H9 (cell line): ENCODE measurements around the gene CYB5RL. TPM values are rescaled to one million over a fixed set of nuclear protein-coding genes. Genes with fewer than 3 reads are reported as not detected.

ENCODE experiments used
- DNase-seq: peaks from one replicate; pipeline ENCODE4 v3.0.0-alpha.2; 2017
- H2AFZ ChIP-seq: one replicate; pipeline ENCODE4 v1.6.1; 2013; ENCODE audit warnings: mild to moderate bottlenecking, low read length, control low read depth, moderate library complexity
- H2AK5ac ChIP-seq: 2 replicates; pipeline ENCODE4 v1.6.1; 2013; ENCODE audit warnings: low read length, control low read depth, mixed read lengths; ENCODE audit not compliant: insufficient read length
- H2BK120ac ChIP-seq: one replicate; pipeline ENCODE4 v1.6.1; 2013; ENCODE audit warnings: low read depth, mild to moderate bottlenecking, low read length, control low read depth, inconsistent platforms; ENCODE audit not compliant: poor library complexity, severe bottlenecking
- H2BK12ac ChIP-seq: 2 replicates; pipeline ENCODE4 v1.6.1; 2013; ENCODE audit warnings: low read length, control low read depth, mixed read lengths, low read depth; ENCODE audit not compliant: insufficient read length
- H2BK15ac ChIP-seq: 2 replicates; pipeline ENCODE4 v1.6.1; 2013; ENCODE audit warnings: low read depth, low read length, control low read depth
- H2BK20ac ChIP-seq: one replicate; pipeline ENCODE4 v1.6.1; 2013; ENCODE audit warnings: low read depth, mild to moderate bottlenecking, low read length, control low read depth, inconsistent platforms; ENCODE audit not compliant: poor library complexity, severe bottlenecking
- H2BK5ac ChIP-seq: 2 replicates; pipeline ENCODE4 v1.6.1; 2013; ENCODE audit warnings: low read length, control low read depth, mixed read lengths; ENCODE audit not compliant: insufficient read length
- H3K14ac ChIP-seq: 2 replicates; pipeline ENCODE4 v1.6.1; 2013; ENCODE audit warnings: low read length, control low read depth; ENCODE audit not compliant: insufficient read depth
- H3K18ac ChIP-seq: 2 replicates; pipeline ENCODE4 v1.6.1; 2013; ENCODE audit warnings: low read depth, mild to moderate bottlenecking, mixed read lengths, low read length, control low read depth; ENCODE audit not compliant: insufficient read length
- H3K23ac ChIP-seq: 2 replicates; pipeline ENCODE4 v1.6.1; 2013; ENCODE audit warnings: low read length, control low read depth, mixed read lengths, low read depth; ENCODE audit not compliant: insufficient read length
- H3K23me2 ChIP-seq: 2 replicates; pipeline ENCODE4 v1.6.1; 2013; ENCODE audit warnings: low read depth, mild to moderate bottlenecking, mixed read lengths, low read length, control low read depth; ENCODE audit not compliant: insufficient read length, poor library complexity, severe bottlenecking
- H3K27ac ChIP-seq: 2 replicates; pipeline ENCODE4 v1.5.1; 2013; ENCODE audit warnings: low read length, control low read depth, mixed read lengths, low read depth; ENCODE audit not compliant: insufficient read length
- H3K27me3 ChIP-seq: 2 replicates; pipeline ENCODE4 v1.6.1; 2013; ENCODE audit warnings: low read length, control low read depth, inconsistent platforms; ENCODE audit not compliant: insufficient read depth
- H3K4ac ChIP-seq: 2 replicates; pipeline ENCODE4 v1.6.1; 2013; ENCODE audit warnings: low read depth, mild to moderate bottlenecking, control low read depth, inconsistent platforms, low read length, moderate library complexity
- H3K4me1 ChIP-seq: 2 replicates; pipeline ENCODE4 v1.6.1; 2013; ENCODE audit warnings: low read length, control low read depth, inconsistent platforms; ENCODE audit not compliant: insufficient read depth
- H3K4me2 ChIP-seq: 2 replicates; pipeline ENCODE4 v1.6.1; 2013; ENCODE audit warnings: low read length, control low read depth, mixed read lengths; ENCODE audit not compliant: insufficient read length, insufficient read depth
- H3K56ac ChIP-seq: 2 replicates; pipeline ENCODE4 v1.6.1; 2013; ENCODE audit warnings: low read depth, mild to moderate bottlenecking, mixed read lengths, low read length, control low read depth; ENCODE audit not compliant: insufficient read length
- H3K79me1 ChIP-seq: 2 replicates; pipeline ENCODE4 v1.6.1; 2013; ENCODE audit warnings: low read depth, mild to moderate bottlenecking, moderate library complexity, low read length, control low read depth, inconsistent platforms; ENCODE audit not compliant: insufficient read depth, poor library complexity, severe bottlenecking
- H3K79me2 ChIP-seq: 2 replicates; pipeline ENCODE4 v1.6.1; 2013; ENCODE audit warnings: low read length, control low read depth, inconsistent platforms; ENCODE audit not compliant: insufficient read depth
- H3K9ac ChIP-seq: 2 replicates; pipeline ENCODE4 v1.6.1; 2013; ENCODE audit warnings: low read length, control low read depth, mixed read lengths; ENCODE audit not compliant: insufficient read length; ENCODE audit errors: extremely low read depth
- H3K9me3 ChIP-seq: one replicate; pipeline ENCODE4 v1.6.1; 2013; ENCODE audit warnings: low read depth, low read length, inconsistent platforms; ENCODE audit not compliant: control insufficient read depth
- H3T11ph ChIP-seq: one replicate; pipeline ENCODE4 v1.6.1; 2013; ENCODE audit warnings: mild to moderate bottlenecking, low read length, control low read depth, inconsistent platforms
- H4K20me1 ChIP-seq: one replicate; pipeline ENCODE4 v1.6.1; 2013; ENCODE audit not compliant: control insufficient read depth, insufficient read length, insufficient read depth
- H4K5ac ChIP-seq: 2 replicates; pipeline ENCODE4 v1.6.1; 2013; ENCODE audit warnings: low read depth, mild to moderate bottlenecking, mixed read lengths, low read length, control low read depth; ENCODE audit not compliant: insufficient read length
- H4K8ac ChIP-seq: replicated peaks from 2 replicates; pipeline ENCODE4 v1.6.1; 2013; ENCODE audit warnings: low read length, control low read depth, mixed read lengths, low read depth; ENCODE audit not compliant: insufficient read length
- H4K91ac ChIP-seq: 2 replicates; pipeline ENCODE4 v1.6.1; 2013; ENCODE audit warnings: low read depth, mild to moderate bottlenecking, moderate library complexity, mixed read lengths, low read length, control low read depth; ENCODE audit not compliant: insufficient read length
- H3K27ac Mint-ChIP-seq, 3 experiments: 2 replicates in 2 of 3; 3 replicates in 1 of 3; pipeline ENCODE4 v1.8.0; 2020 to 2021; ENCODE audit warnings: mixed read lengths in 3 of 3, mild to moderate bottlenecking in 1 of 3, moderate library complexity in 1 of 3
- H3K27me3 Mint-ChIP-seq: 2 replicates; pipeline ENCODE4 v1.8.0; 2021; ENCODE audit warnings: low read depth, mild to moderate bottlenecking, moderate library complexity, mixed read lengths
- H3K36me3 Mint-ChIP-seq, 3 experiments: 2 replicates in 2 of 3; 3 replicates in 1 of 3; pipeline ENCODE4 v1.8.0; 2020 to 2021; ENCODE audit warnings: low read depth in 3 of 3, mixed read lengths in 3 of 3; ENCODE audit not compliant: insufficient read depth in 1 of 3
- H3K4me1 Mint-ChIP-seq, 2 experiments: 2 replicates each; pipeline ENCODE4 v1.8.0; 2020; ENCODE audit warnings: mixed read lengths in 2 of 2
- H3K4me3 Mint-ChIP-seq, 2 experiments: 2 replicates in 1 of 2; 3 replicates in 1 of 2; pipeline ENCODE4 v1.8.0; 2020 to 2021; ENCODE audit warnings: mild to moderate bottlenecking in 2 of 2, mixed read lengths in 2 of 2, moderate library complexity in 1 of 2
- H3K9me3 Mint-ChIP-seq, 2 experiments: 2 replicates in 1 of 2; 3 replicates in 1 of 2; pipeline ENCODE4 v1.8.0; 2020; ENCODE audit warnings: mild to moderate bottlenecking in 2 of 2, mixed read lengths in 2 of 2, moderate library complexity in 1 of 2
- CTCF ChIP-seq: fragments of 200-600 bp; sonication (generic); conservative IDR thresholded peaks from 3 replicates; pipeline ENCODE4 v1.8.0; 2021; ENCODE audit warnings: antibody characterized with exemption, mild to moderate bottlenecking
- WGBS: extraction: QIAGEN DNeasy Blood & Tissue Kit; methylation state at CpG from one replicate; pipeline ENCODE4 v1.1.7; 2013; ENCODE audit warnings: missing lambda C conversion rate, low lambda C conversion rate, mixed read lengths; ENCODE audit not compliant: insufficient read length; ENCODE audit errors: extremely low coverage; 5-methylcytosine and 5-hydroxymethylcytosine counted together
- total RNA-seq: library from RNA; stranded (reverse); gene quantifications from 2 replicates; pipeline ENCODE4 v1.2.1, GENCODE V29; 2021

The CYB5RL gene
- total RNA-seq, 1 experiment from 2014 or later, result 12.6 TPM

GRCh38 chr1:54244655-54245054, 44.8 kb upstream of the CYB5RL start:
- Histone ChIP-seq H3K18ac (no peak overlapping the region), H3K27me3 (no peaks in the 10 kb centered on the region), H3K79me2 (no peaks in the 10 kb centered on the region), H3K4ac (no peak overlapping the region), H3K23ac (no peak overlapping the region), H2BK12ac (no peak overlapping the region), H3K4me2 (no peak overlapping the region), H2BK120ac (no peak overlapping the region), H2BK5ac (no peak overlapping the region), H3T11ph (no peak overlapping the region), H3K14ac (no peak overlapping the region), H4K91ac (no peak overlapping the region), H3K9ac (no peak overlapping the region), H3K4me1 (no peaks in the 10 kb centered on the region), H2AFZ (no peak overlapping the region), H2AK5ac (no peak overlapping the region), H3K23me2 (no peaks in the 10 kb centered on the region), H3K9me3 (no peaks in the 10 kb centered on the region), H2BK20ac (no peak overlapping the region), H3K27ac (no peak overlapping the region), H4K5ac (no peak overlapping the region), H3K56ac (no peak overlapping the region), H4K20me1 (no peaks in the 10 kb centered on the region), H3K79me1 (no peaks in the 10 kb centered on the region), H4K8ac (no peak overlapping the region), H2BK15ac (no peak overlapping the region)
- Mint-ChIP-seq H3K36me3 (peaks cover 18 to 47% (median 46%) of the 10 kb centered on the region in 3 experiments), H3K27ac (peak overlapping the region; percentile 10 to 86 (median 81); a peak in 4 of 7 replicates), H3K4me1 (no peaks in the 10 kb centered on the region), H3K4me3 (no peak overlapping the region), H3K9me3 (no peaks in the 10 kb centered on the region), H3K27me3 (no peaks in the 10 kb centered on the region)
- WGBS, result no CpG with 5 or more reads among the region's 7 CpGs
- no peak for TF ChIP-seq CTCF
- no peak for DNase-seq
